GM23338 (cell line): ENCODE data around the gene SLC41A3. TPM values are rescaled to one million over a fixed set of nuclear protein-coding genes. Genes with fewer than 3 reads are reported as not detected.

Source experiments
- ATAC-seq: fragments of 200-7000 bp; cut with Tn5 transposase; 3 replicates; pipeline ENCODE4 v1.9.1; 2020
- DNase-seq: peaks from one replicate; pipeline ENCODE4 v3.0.0-alpha.2; 2015; ENCODE audit warnings: low spot score
- H2AFZ ChIP-seq: fragments of 200-600 bp; sonication (generic); 2 replicates; pipeline ENCODE4 v1.8.0; 2016; ENCODE audit warnings: antibody characterized with exemption, mild to moderate bottlenecking, moderate library complexity
- H3F3A ChIP-seq: fragments of 200-600 bp; sonication (generic); replicated peaks from 2 replicates; pipeline ENCODE4 v1.8.0; 2017; ENCODE audit warnings: antibody characterized with exemption, mixed run types, low read depth
- H3K27ac ChIP-seq: fragments of 200-600 bp; sonication (generic); 2 replicates; pipeline ENCODE4 v1.6.1; 2016; ENCODE audit warnings: low read depth
- H3K27me3 ChIP-seq: fragments of 200-600 bp; sonication (generic); 2 replicates; pipeline ENCODE4 v1.8.0; 2016; ENCODE audit warnings: mild to moderate bottlenecking, mixed run types, moderate library complexity; ENCODE audit not compliant: insufficient read depth
- H3K36me3 ChIP-seq: fragments of 200-600 bp; sonication (generic); 2 replicates; pipeline ENCODE4 v1.8.0; 2016; ENCODE audit warnings: mild to moderate bottlenecking; ENCODE audit not compliant: insufficient read depth
- H3K4me1 ChIP-seq: fragments of 200-600 bp; sonication (generic); 2 replicates; pipeline ENCODE4 v1.8.0; 2016; ENCODE audit warnings: mild to moderate bottlenecking, moderate library complexity; ENCODE audit not compliant: insufficient read depth
- H3K4me2 ChIP-seq: fragments of 200-600 bp; sonication (generic); 2 replicates; pipeline ENCODE4 v1.7.1; 2017; ENCODE audit warnings: mixed run types
- H3K4me3 ChIP-seq: fragments of 200-600 bp; sonication (generic); 2 replicates; pipeline ENCODE4 v1.6.1; 2016; ENCODE audit warnings: mixed run types
- H3K79me2 ChIP-seq: fragments of 200-600 bp; sonication (generic); replicated peaks from 2 replicates; pipeline ENCODE4 v1.8.0; 2017; ENCODE audit warnings: mild to moderate bottlenecking; ENCODE audit not compliant: insufficient read depth
- H3K9me2 ChIP-seq: fragments of 200-600 bp; sonication (generic); 2 replicates; pipeline ENCODE4 v1.8.0; 2017; ENCODE audit not compliant: insufficient read depth
- H4K20me1 ChIP-seq: fragments of 200-600 bp; sonication (generic); replicated peaks from 2 replicates; pipeline ENCODE4 v1.8.0; 2017; ENCODE audit warnings: mild to moderate bottlenecking; ENCODE audit not compliant: insufficient read depth
- H3K27ac Mint-ChIP-seq: 2 replicates; pipeline ENCODE4 v1.8.0; 2020; ENCODE audit warnings: inconsistent platforms, mild to moderate bottlenecking, moderate library complexity, mixed read lengths
- H3K27me3 Mint-ChIP-seq: 3 replicates; pipeline ENCODE4 v1.8.0; 2022; ENCODE audit warnings: low read depth, mild to moderate bottlenecking, moderate library complexity, mixed read lengths, inconsistent platforms; ENCODE audit not compliant: insufficient read depth, poor library complexity
- H3K36me3 Mint-ChIP-seq: 3 replicates; pipeline ENCODE4 v1.8.0; 2021; ENCODE audit warnings: low read depth, mild to moderate bottlenecking, inconsistent platforms, moderate library complexity, mixed read lengths
- H3K4me1 Mint-ChIP-seq: 3 replicates; pipeline ENCODE4 v1.8.0; 2020; ENCODE audit warnings: mild to moderate bottlenecking, inconsistent platforms, mixed read lengths
- H3K4me3 Mint-ChIP-seq: 3 replicates; pipeline ENCODE4 v1.8.0; 2021; ENCODE audit warnings: moderate library complexity, mild to moderate bottlenecking, inconsistent platforms, mixed read lengths
- H3K9me3 Mint-ChIP-seq: 3 replicates; pipeline ENCODE4 v1.8.0; 2020; ENCODE audit warnings: moderate library complexity, mild to moderate bottlenecking, inconsistent platforms, mixed read lengths
- CTCF ChIP-seq, 2 experiments: fragments of 200-600 bp in 1 of 2; sonication (generic) in 1 of 2; conservative IDR thresholded peaks; 2 replicates each; pipeline versions ENCODE4 v1.5.1 to v1.6.1; 2016 to 2017; ENCODE audit warnings: antibody characterized with exemption in 2 of 2, low read depth in 2 of 2, mild to moderate bottlenecking in 2 of 2, moderate library complexity in 1 of 2
- ETS1 ChIP-seq: IDR thresholded peaks from 2 replicates; pipeline ENCODE4 v1.6.1; 2016; ENCODE audit warnings: antibody characterized with exemption
- EZH2 ChIP-seq: fragments of 200-600 bp; sonication (generic); IDR thresholded peaks from one replicate; pipeline ENCODE4 v1.8.0; 2017; ENCODE audit warnings: antibody characterized with exemption, mild to moderate bottlenecking, low read depth; ENCODE audit not compliant: unreplicated experiment
- EZH2phosphoT487 ChIP-seq: fragments of 200-600 bp; sonication (generic); IDR thresholded peaks from one replicate; pipeline ENCODE4 v1.8.1; 2018; ENCODE audit warnings: antibody characterized with exemption; ENCODE audit not compliant: unreplicated experiment
- JUNB ChIP-seq: IDR thresholded peaks from one replicate; pipeline ENCODE4 v1.6.1; 2016; ENCODE audit warnings: antibody characterized with exemption; ENCODE audit not compliant: unreplicated experiment
- NANOG ChIP-seq: IDR thresholded peaks from 2 replicates; pipeline ENCODE4 v1.6.1; 2016; ENCODE audit warnings: antibody characterized with exemption, borderline replicate concordance
- POLR2AphosphoS5 ChIP-seq: IDR thresholded peaks from 2 replicates; pipeline ENCODE4 v1.6.1; 2016; ENCODE audit warnings: antibody characterized with exemption, low read depth
- REST ChIP-seq: IDR thresholded peaks from one replicate; pipeline ENCODE4 v1.6.1; 2018; ENCODE audit warnings: antibody characterized with exemption; ENCODE audit not compliant: unreplicated experiment
- STAT1 ChIP-seq: IDR thresholded peaks from one replicate; pipeline ENCODE4 v1.6.1; 2016; ENCODE audit warnings: antibody characterized with exemption; ENCODE audit not compliant: unreplicated experiment
- ZNF114 ChIP-seq: fragments of 250-450 bp; sonication (Bioruptor Pico); IDR thresholded peaks from 2 replicates; pipeline ENCODE4 v1.5.0; 2020; ENCODE audit warnings: mild to moderate bottlenecking, moderate library complexity
- ZNF331 ChIP-seq: fragments of 250-450 bp; sonication (Bioruptor Pico); IDR thresholded peaks from 2 replicates; pipeline ENCODE4 v1.5.0; 2020; ENCODE audit warnings: low read depth, mild to moderate bottlenecking, moderate library complexity
- polyA plus RNA-seq: library from polyadenylated mRNA; unstranded; fragments of >200 nt; fragmentation: Nextera tagmentation; extraction: Ambion mirVana; gene quantifications from 2 replicates; pipeline ENCODE4 v1.2.1, GENCODE V29; 2016
- total RNA-seq: library from RNA; depleted of rRNA; stranded (reverse); fragments of >200 nt; shearing (Covaris generic); gene quantifications from 2 replicates; pipeline ENCODE4 v1.2.3, GENCODE V29; 2014

The SLC41A3 gene
- total and polyA plus RNA-seq, 2 experiments from 2014 or later = 12.1 to 29.8 TPM

GRCh38 chr3:126126811-126127431, 43.0 kb upstream of the SLC41A3 start:
- DNase-seq (no peak), ATAC-seq (no peak)
- no peak overlapping the region for H3K4me3 ChIP-seq
- H3K4me1 ChIP-seq = no peaks in the 10 kb centered on the region; the same call in 1 of the 2 replicates
- H3K27me3 ChIP-seq = no peaks in the 10 kb centered on the region
- Mint-ChIP-seq H3K27ac (no peak overlapping the region), H3K4me3 (no peak overlapping the region), H3K4me1 (peaks cover 20% of the 10 kb centered on the region), H3K27me3 (peaks cover 14% of the 10 kb centered on the region), H3K9me3 (no peaks in the 10 kb centered on the region), H3K36me3 (no peaks in the 10 kb centered on the region)
- H2AFZ ChIP-seq = no peak overlapping the region
- TF ChIP-seq CTCF (conservative IDR thresholded peaks at IDR 0.05; ENCODE audit: low read depth in 2 of 2) (no peak), JUNB (no peak), EZH2 (no peak), ETS1 (no peak)
- no peaks in the 10 kb centered on the region for H4K20me1 ChIP-seq
- no peaks in the 10 kb centered on the region for H3K79me2 ChIP-seq
- H3K36me3 ChIP-seq = no peaks in the 10 kb centered on the region
- no peak overlapping the region for H3K4me2 ChIP-seq
- H3F3A ChIP-seq = no peaks in the 10 kb centered on the region
- no peak overlapping the region for H3K27ac ChIP-seq
- no peaks in the 10 kb centered on the region for H3K9me2 ChIP-seq

GRCh38 chr3:126126286-126126685, 42.4 kb upstream of the SLC41A3 start:
- H3K9me2 ChIP-seq = no peaks in the 10 kb centered on the region
- H3K4me1 ChIP-seq = no peaks in the 10 kb centered on the region; the same call in 1 of the 2 replicates
- H3K36me3 ChIP-seq = no peaks in the 10 kb centered on the region
- no peaks in the 10 kb centered on the region for H3F3A ChIP-seq
- H3K27me3 ChIP-seq = no peaks in the 10 kb centered on the region
- TF ChIP-seq POLR2AphosphoS5 (no peak), ETS1 (no peak), REST (no peak), STAT1 (no peak), EZH2phosphoT487 (no peak), CTCF (conservative IDR thresholded peaks at IDR 0.05; ENCODE audit: low read depth in 2 of 2) (no peak), JUNB (no peak), ZNF114 (CRISPR knock-in tag) (no peak), NANOG (no peak), ZNF331 (CRISPR knock-in tag) (no peak)
- no peak overlapping the region for H3K27ac Mint-ChIP-seq
- DNase-seq = no peak
- H3K36me3 Mint-ChIP-seq = no peaks in the 10 kb centered on the region
- no peaks in the 10 kb centered on the region for H3K9me3 Mint-ChIP-seq
- no peak overlapping the region for H3K4me3 Mint-ChIP-seq
- no peak for ATAC-seq
- H3K4me1 Mint-ChIP-seq = peaks cover 20% of the 10 kb centered on the region
- H2AFZ ChIP-seq = no peak overlapping the region
- H3K79me2 ChIP-seq = no peaks in the 10 kb centered on the region
- peaks cover 12% of the 10 kb centered on the region for H3K27me3 Mint-ChIP-seq
- no peaks in the 10 kb centered on the region for H4K20me1 ChIP-seq
- no peak overlapping the region for H3K4me2 ChIP-seq
- no peak overlapping the region for H3K4me3 ChIP-seq
- H3K27ac ChIP-seq = no peak overlapping the region
